Astrocyte (in vitro differentiated cells and primary cell): ENCODE data around the gene GPC5. TPM values are rescaled to one million over a fixed set of nuclear protein-coding genes. Genes with fewer than 3 reads are reported as not detected.

Source experiments
- DNase-seq: peaks from one replicate; pipeline ENCODE4 v3.0.0-alpha.2; 2010; ENCODE audit warnings: low read depth
- FAIRE-seq: peaks from 2 replicates; lab custom pipeline; 2011; peaks lifted over from hg19 to GRCh38; lab: Jason Lieb, UNC
- H2AFZ ChIP-seq: 2 replicates; pipeline ENCODE4 v1.6.0; 2012; ENCODE audit warnings: low read depth, low read length, inconsistent platforms
- H3K27ac ChIP-seq: 2 replicates; pipeline ENCODE4 v1.5.1; 2011; ENCODE audit warnings: low read depth, low read length, inconsistent platforms
- H3K27me3 ChIP-seq: 2 replicates; pipeline ENCODE4 v1.6.0; 2011; ENCODE audit warnings: low read length, inconsistent platforms; ENCODE audit not compliant: insufficient read depth
- H3K36me3 ChIP-seq: 2 replicates; pipeline ENCODE4 v1.5.1; 2011; ENCODE audit warnings: low read length, inconsistent platforms; ENCODE audit not compliant: insufficient read depth
- H3K4me1 ChIP-seq: 2 replicates; pipeline ENCODE4 v1.5.1; 2011; ENCODE audit warnings: low read length, inconsistent platforms; ENCODE audit not compliant: insufficient read depth
- H3K4me2 ChIP-seq: 2 replicates; pipeline ENCODE4 v1.6.0; 2012; ENCODE audit warnings: low read length, inconsistent platforms
- H3K4me3 ChIP-seq: 2 replicates; pipeline ENCODE4 v1.5.1; 2011; ENCODE audit warnings: low read depth, mild to moderate bottlenecking, low read length, inconsistent platforms; ENCODE audit not compliant: insufficient read depth
- H3K79me2 ChIP-seq: 2 replicates; pipeline ENCODE4 v1.6.0; 2012; ENCODE audit warnings: mild to moderate bottlenecking, low read length, inconsistent platforms; ENCODE audit not compliant: insufficient read depth
- H3K9ac ChIP-seq: 2 replicates; pipeline ENCODE4 v1.6.0; 2012; ENCODE audit warnings: mild to moderate bottlenecking, low read length, inconsistent platforms
- H3K9me3 ChIP-seq: 2 replicates; pipeline ENCODE4 v1.5.1; 2012; ENCODE audit warnings: low read depth, mild to moderate bottlenecking, low read length, inconsistent platforms; ENCODE audit not compliant: insufficient read depth
- H4K20me1 ChIP-seq: 2 replicates; pipeline ENCODE4 v1.6.0; 2012; ENCODE audit warnings: low read length, inconsistent platforms; ENCODE audit not compliant: insufficient read depth
- H3K27ac Mint-ChIP-seq: one replicate; pipeline ENCODE4 v1.8.0; 2021; ENCODE audit warnings: mild to moderate bottlenecking, mixed read lengths; ENCODE audit not compliant: unreplicated experiment
- H3K27me3 Mint-ChIP-seq: one replicate; pipeline ENCODE4 v1.8.0; 2021; ENCODE audit warnings: low read depth, mixed read lengths; ENCODE audit not compliant: unreplicated experiment
- H3K36me3 Mint-ChIP-seq: one replicate; pipeline ENCODE4 v1.8.0; 2021; ENCODE audit warnings: low read depth, mixed read lengths; ENCODE audit not compliant: unreplicated experiment
- H3K4me1 Mint-ChIP-seq: one replicate; pipeline ENCODE4 v1.8.0; 2021; ENCODE audit warnings: low read depth, mixed read lengths; ENCODE audit not compliant: unreplicated experiment
- H3K4me3 Mint-ChIP-seq: one replicate; pipeline ENCODE4 v1.8.0; 2021; ENCODE audit warnings: mild to moderate bottlenecking, moderate library complexity, mixed read lengths; ENCODE audit not compliant: unreplicated experiment
- H3K9me3 Mint-ChIP-seq: one replicate; pipeline ENCODE4 v1.8.0; 2021; ENCODE audit warnings: mild to moderate bottlenecking, mixed read lengths; ENCODE audit not compliant: unreplicated experiment
- EZH2 ChIP-seq: IDR thresholded peaks from 2 replicates; pipeline ENCODE4 v1.6.1; 2012; ENCODE audit warnings: mild to moderate bottlenecking, low read length, inconsistent platforms; ENCODE audit not compliant: insufficient read depth
- total RNA-seq: library from RNA; stranded (reverse); gene quantifications from 2 replicates; pipeline ENCODE4 v1.2.1, GENCODE V29; 2021
- TF ChIP-seq, protein P1 (sequence below): IDR thresholded peaks from 2 replicates; pipeline ENCODE4 v1.5.1; 2011; ENCODE audit warnings: low read depth, mild to moderate bottlenecking, inconsistent platforms, low read length, moderate library complexity; ENCODE audit not compliant: insufficient read depth

GPC5 gene
- total RNA-seq, 1 donor from 2014 or later: 1.1 TPM

- no peaks in the 10 kb centered on the region for H3K27me3 ChIP-seq
- H2AFZ ChIP-seq: no peak overlapping the region
- H4K20me1 ChIP-seq: no peaks in the 10 kb centered on the region
- Mint-ChIP-seq H3K9me3 (peaks cover 14% of the 10 kb centered on the region), H3K27ac (no peak overlapping the region), H3K36me3 (no peaks in the 10 kb centered on the region), H3K4me1 (no peaks in the 10 kb centered on the region), H3K4me3 (no peak overlapping the region), H3K27me3 (no peaks in the 10 kb centered on the region)
- H3K9ac ChIP-seq: no peak overlapping the region
- H3K4me1 ChIP-seq: no peaks in the 10 kb centered on the region
- DNase-seq (no peak), FAIRE-seq (no peak)
- TF ChIP-seq, protein P1, sequence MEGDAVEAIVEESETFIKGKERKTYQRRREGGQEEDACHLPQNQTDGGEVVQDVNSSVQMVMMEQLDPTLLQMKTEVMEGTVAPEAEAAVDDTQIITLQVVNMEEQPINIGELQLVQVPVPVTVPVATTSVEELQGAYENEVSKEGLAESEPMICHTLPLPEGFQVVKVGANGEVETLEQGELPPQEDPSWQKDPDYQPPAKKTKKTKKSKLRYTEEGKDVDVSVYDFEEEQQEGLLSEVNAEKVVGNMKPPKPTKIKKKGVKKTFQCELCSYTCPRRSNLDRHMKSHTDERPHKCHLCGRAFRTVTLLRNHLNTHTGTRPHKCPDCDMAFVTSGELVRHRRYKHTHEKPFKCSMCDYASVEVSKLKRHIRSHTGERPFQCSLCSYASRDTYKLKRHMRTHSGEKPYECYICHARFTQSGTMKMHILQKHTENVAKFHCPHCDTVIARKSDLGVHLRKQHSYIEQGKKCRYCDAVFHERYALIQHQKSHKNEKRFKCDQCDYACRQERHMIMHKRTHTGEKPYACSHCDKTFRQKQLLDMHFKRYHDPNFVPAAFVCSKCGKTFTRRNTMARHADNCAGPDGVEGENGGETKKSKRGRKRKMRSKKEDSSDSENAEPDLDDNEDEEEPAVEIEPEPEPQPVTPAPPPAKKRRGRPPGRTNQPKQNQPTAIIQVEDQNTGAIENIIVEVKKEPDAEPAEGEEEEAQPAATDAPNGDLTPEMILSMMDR: no peak
- TF ChIP-seq EZH2: no peak
- no peak overlapping the region for H3K27ac ChIP-seq
- H3K4me2 ChIP-seq: no peak overlapping the region
- H3K79me2 ChIP-seq: no peaks in the 10 kb centered on the region
- H3K36me3 ChIP-seq: no peaks in the 10 kb centered on the region
- H3K4me3 ChIP-seq: no peak overlapping the region
- H3K9me3 ChIP-seq: no peaks in the 10 kb centered on the region
These were observed 562.5 kb downstream of the GPC5 start for GRCh38 chr13:91960947-91961346.

DNA sequence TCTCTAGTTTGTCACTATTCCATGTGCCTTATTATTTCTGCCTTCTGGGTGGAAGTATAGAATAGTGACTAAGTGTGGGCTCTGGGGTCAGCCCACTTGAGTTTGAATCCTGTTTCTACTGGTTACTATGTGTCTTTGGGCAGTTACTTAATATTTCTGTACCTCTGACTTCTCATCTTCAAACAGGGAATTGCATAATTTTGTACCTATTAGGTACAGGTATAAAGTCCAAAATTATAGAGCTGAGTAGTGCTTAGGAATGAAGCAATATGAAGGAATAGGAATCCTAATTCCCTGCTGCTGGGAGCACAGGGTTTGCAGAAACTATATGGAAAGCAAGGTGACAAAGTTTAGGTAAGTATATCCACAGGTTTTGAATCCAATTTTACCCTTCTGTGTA lies 564.5 kb downstream of the GPC5 start:
- Histone ChIP-seq H3K79me2 (no peaks in the 10 kb centered on the region), H3K27me3 (no peaks in the 10 kb centered on the region), H3K36me3 (no peaks in the 10 kb centered on the region), H3K4me2 (no peak overlapping the region), H4K20me1 (no peaks in the 10 kb centered on the region), H3K9me3 (no peaks in the 10 kb centered on the region), H3K4me3 (no peak overlapping the region), H3K4me1 (no peaks in the 10 kb centered on the region), H2AFZ (no peak overlapping the region), H3K9ac (no peak overlapping the region), H3K27ac (no peak overlapping the region)
- no peak for TF ChIP-seq EZH2
- Mint-ChIP-seq H3K9me3 (peaks cover 14% of the 10 kb centered on the region), H3K36me3 (no peaks in the 10 kb centered on the region), H3K27ac (no peak overlapping the region), H3K4me1 (no peaks in the 10 kb centered on the region), H3K27me3 (no peaks in the 10 kb centered on the region), H3K4me3 (no peak overlapping the region)
- DNase-seq: no peak
- FAIRE-seq: no peak

- H3K27ac Mint-ChIP-seq: no peak overlapping the region
- Histone ChIP-seq H3K9ac (no peak overlapping the region), H3K27ac (no peak overlapping the region), H3K36me3 (no peaks in the 10 kb centered on the region), H3K4me3 (no peak overlapping the region), H3K9me3 (no peaks in the 10 kb centered on the region), H2AFZ (no peak overlapping the region), H3K27me3 (no peaks in the 10 kb centered on the region), H3K4me2 (no peak overlapping the region), H3K4me1 (no peaks in the 10 kb centered on the region), H4K20me1 (no peaks in the 10 kb centered on the region), H3K79me2 (no peaks in the 10 kb centered on the region)
- FAIRE-seq (no peak), DNase-seq (no peak)
- no peaks in the 10 kb centered on the region for H3K27me3 Mint-ChIP-seq
- TF ChIP-seq, protein P1: no peak
- no peak overlapping the region for H3K4me3 Mint-ChIP-seq
- no peaks in the 10 kb centered on the region for H3K4me1 Mint-ChIP-seq
- H3K9me3 Mint-ChIP-seq: peaks cover 14% of the 10 kb centered on the region
- H3K36me3 Mint-ChIP-seq: no peaks in the 10 kb centered on the region
These were observed 567.1 kb downstream of the GPC5 start for GRCh38 chr13:91965511-91965910.
